ES-I3 (cell line): ENCODE data around the gene GREM2.

ENCODE experiments used
- H3K36me3 ChIP-seq: 2 replicates; pipeline ENCODE4 v1.6.1; 2013; ENCODE audit warnings: mild to moderate bottlenecking, low read length, control low read depth, moderate library complexity; ENCODE audit not compliant: insufficient read depth
- H3K4me1 ChIP-seq: 2 replicates; pipeline ENCODE4 v1.6.1; 2013; ENCODE audit warnings: mild to moderate bottlenecking, control low read depth, low read length; ENCODE audit not compliant: insufficient read depth
- H3K9ac ChIP-seq: 2 replicates; pipeline ENCODE4 v1.6.1; 2013; ENCODE audit warnings: low read depth, mild to moderate bottlenecking, low read length, moderate library complexity
- H3K9me3 ChIP-seq: 2 replicates; pipeline ENCODE4 v1.6.1; 2013; ENCODE audit warnings: mild to moderate bottlenecking, low read length, moderate library complexity; ENCODE audit not compliant: control insufficient read depth, insufficient read depth

Gene GREM2

DNA sequence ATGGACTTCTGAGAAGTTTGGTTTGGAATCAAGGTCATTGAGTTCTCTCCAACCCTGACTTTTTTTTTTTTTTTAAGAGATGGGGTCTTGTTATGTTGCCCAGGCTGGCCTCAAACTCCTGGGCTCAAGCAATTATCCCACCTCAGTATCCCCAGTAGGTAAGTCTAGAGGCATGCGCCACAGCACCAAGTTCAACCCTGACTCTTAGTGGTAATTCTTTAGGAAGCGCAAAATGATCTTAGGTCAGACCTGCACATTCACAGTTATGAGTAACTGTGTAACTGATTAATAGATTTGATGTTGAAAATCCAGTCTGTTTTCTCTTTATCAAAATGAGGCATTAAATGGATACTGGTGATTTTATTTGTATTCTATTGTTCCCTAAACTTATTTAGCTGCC is 95.9 kb downstream of the GREM2 start:
- no peaks in the 10 kb centered on the region for H3K36me3 ChIP-seq
- no peaks in the 10 kb centered on the region for H3K9me3 ChIP-seq
- no peaks in the 10 kb centered on the region for H3K4me1 ChIP-seq
- H3K9ac ChIP-seq = no peak overlapping the region

DNA sequence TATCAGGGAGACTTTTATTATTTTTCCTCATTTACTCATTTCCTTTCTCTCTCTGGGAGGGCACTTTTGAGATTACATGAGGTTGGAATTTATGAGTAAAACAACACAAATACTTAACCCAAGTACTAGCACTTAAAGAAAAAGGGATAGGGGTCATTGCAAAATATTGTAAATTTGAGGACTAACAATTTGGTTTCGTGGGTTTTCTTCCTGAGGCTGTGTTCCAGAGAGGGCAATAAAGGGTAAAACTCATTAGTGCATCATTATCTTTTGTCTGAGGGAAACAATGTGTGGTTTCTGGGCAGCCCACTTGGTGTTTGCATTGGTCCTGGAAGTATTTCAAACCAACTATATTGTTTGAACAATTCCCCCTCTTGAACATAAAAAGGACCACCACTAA is 96.5 kb downstream of the GREM2 start:
- Histone ChIP-seq H3K9ac (no peak overlapping the region), H3K36me3 (no peaks in the 10 kb centered on the region), H3K4me1 (no peaks in the 10 kb centered on the region), H3K9me3 (no peaks in the 10 kb centered on the region)

DNA sequence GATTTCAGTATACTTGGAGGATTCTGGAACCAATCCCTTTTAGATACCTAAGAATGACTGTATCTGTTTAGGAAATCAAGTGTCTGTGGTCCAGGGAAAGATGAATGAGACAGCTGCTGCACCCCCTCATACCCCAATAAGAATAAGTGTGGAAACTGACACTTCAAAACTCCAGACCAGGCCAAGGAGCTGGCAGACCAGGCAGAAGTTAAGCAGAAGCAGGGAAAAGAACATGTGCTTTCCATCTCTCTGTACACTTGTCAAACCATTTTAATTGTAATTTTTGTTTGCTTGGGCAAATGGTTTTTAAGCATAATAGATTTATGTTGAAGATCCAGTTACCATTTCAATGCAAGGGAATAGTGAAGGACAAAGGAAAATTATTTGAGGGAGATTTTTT is 100.2 kb downstream of the GREM2 start:
- no peaks in the 10 kb centered on the region for H3K9me3 ChIP-seq
- H3K36me3 ChIP-seq = no peaks in the 10 kb centered on the region
- no peaks in the 10 kb centered on the region for H3K4me1 ChIP-seq
- H3K9ac ChIP-seq = no peak overlapping the region

DNA sequence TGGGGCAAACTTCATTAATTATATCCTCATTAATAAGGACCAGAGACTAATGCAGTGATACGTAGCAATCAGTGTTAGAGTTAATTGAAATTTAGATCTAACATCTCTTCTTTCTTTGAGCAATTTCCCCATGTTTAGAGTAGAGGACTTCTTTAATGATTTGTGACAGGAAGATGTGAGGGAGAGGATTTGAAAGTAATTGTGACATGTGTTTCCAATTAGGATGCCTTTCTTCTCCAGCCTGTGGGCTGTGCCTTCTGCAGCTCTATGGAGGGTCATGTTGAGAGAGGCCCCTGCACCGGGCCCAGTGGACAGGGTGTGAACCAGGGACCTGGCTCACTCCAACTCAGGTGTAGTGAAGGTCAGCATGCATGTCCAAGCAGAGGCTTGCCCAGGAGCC is 103.0 kb downstream of the GREM2 start:
- H3K9ac ChIP-seq = no peak overlapping the region
- no peaks in the 10 kb centered on the region for H3K36me3 ChIP-seq
- H3K9me3 ChIP-seq = no peaks in the 10 kb centered on the region
- no peaks in the 10 kb centered on the region for H3K4me1 ChIP-seq

DNA sequence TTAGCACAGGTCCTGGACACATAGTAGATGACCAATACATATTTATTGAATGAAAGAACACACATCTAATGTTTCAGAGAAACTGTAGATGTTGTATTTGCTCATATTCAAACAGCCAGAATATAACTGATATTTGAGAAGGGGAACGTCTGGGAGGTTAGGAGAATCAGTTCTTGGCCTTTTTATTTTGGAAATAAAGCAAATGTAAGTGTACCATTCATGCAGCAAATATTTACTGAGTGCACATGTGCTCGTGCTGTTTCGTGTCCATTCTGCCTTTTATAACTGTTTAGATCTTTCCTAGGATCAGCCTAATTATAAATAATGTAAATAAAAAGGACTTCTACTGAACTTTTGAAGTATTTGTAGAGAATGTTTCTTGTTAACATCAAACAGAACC is 103.8 kb downstream of the GREM2 start:
- Histone ChIP-seq H3K4me1 (no peaks in the 10 kb centered on the region), H3K9me3 (no peaks in the 10 kb centered on the region), H3K9ac (no peak overlapping the region), H3K36me3 (no peaks in the 10 kb centered on the region)

DNA sequence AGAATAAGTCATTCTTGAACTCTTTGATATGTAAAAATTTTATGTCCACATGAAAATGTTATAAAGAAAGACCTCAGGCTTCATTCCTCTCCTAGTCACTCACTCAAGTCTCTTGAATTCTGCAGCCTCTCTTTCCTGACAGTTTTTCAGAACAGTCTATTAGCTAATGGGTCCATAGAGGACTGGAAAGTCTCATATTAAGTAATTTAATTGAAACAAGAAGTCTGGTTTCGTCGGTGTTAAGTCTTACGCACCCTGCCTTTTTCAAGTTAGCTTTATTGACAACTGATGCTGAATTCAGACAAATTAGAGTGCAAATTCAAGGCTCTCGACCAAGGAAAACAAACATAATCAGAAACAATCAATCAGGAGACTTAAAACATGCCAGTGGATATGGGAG is 105.8 kb downstream of the GREM2 start:
- H3K9ac ChIP-seq = no peak overlapping the region
- H3K9me3 ChIP-seq = no peaks in the 10 kb centered on the region
- no peaks in the 10 kb centered on the region for H3K4me1 ChIP-seq
- no peaks in the 10 kb centered on the region for H3K36me3 ChIP-seq

DNA sequence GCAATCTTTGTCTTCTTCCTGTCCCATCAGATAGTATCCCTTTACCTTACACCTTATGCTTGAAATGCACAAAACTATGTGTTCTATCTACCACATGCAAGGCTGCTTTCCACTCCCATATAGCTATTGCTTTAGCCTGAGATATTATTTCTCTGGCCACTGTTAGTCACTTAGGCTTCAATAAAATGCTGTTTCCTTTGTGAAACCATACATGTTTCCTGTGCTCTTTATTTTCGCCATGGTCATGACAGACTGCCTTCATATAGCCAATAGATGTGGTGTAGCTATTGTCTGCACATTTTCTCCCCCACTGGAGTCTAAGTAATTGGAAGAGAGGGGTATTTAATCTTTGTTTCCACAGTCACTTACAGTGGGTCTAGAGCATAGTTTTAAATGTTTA is 108.4 kb downstream of the GREM2 start:
- Histone ChIP-seq H3K9ac (no peak overlapping the region), H3K4me1 (peaks cover 9% of the 10 kb centered on the region), H3K36me3 (no peaks in the 10 kb centered on the region; the same call in 1 of the 2 replicates), H3K9me3 (no peaks in the 10 kb centered on the region)

DNA sequence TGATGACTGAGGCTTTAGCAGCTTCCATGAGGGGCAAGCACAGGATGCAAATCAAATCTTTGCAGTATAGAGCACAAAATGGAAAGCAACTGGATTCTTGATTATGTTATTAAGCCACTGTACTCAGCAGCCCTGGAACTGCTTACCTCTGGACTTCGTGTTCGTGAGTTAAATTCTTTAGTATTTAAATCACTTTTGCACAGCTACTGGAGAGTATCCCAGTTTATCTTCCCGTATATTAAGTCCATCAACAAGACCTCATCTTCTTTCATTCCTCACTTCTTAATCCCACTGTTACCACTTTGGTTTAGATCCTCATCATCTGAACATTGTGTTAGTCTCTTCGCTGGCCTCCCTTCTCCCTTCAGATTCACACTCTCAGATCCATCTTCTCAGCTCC is 108.9 kb downstream of the GREM2 start:
- H3K9ac ChIP-seq = no peak overlapping the region

DNA sequence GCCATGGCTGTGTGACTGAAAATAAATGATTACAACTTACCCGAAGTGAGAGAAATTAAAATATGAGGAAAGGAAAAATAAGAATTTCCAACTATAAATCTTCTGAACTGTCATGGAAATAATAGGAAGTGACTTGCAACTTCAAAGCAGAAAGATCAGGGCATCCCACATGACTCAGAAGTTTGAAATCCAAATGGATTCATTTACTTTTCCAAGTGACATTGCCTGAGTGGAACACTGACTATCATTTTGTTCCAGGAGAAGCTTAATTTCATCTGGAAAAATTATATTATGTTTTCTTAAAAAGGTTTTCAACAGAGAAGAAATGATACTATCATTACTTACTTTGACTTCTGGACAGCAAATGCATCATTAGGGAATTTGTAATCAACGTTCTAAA is 110.8 kb downstream of the GREM2 start:
- Histone ChIP-seq H3K9ac (no peak overlapping the region), H3K36me3 (no peaks in the 10 kb centered on the region; the same call in 1 of the 2 replicates), H3K9me3 (no peaks in the 10 kb centered on the region), H3K4me1 (peaks cover 10% of the 10 kb centered on the region)

More for the DNA sequence above, 108.9 kb downstream of the GREM2 start:
- H3K36me3 ChIP-seq = no peaks in the 10 kb centered on the region; the same call in 1 of the 2 replicates
- H3K4me1 ChIP-seq = peaks cover 10% of the 10 kb centered on the region
- H3K9me3 ChIP-seq = no peaks in the 10 kb centered on the region

DNA sequence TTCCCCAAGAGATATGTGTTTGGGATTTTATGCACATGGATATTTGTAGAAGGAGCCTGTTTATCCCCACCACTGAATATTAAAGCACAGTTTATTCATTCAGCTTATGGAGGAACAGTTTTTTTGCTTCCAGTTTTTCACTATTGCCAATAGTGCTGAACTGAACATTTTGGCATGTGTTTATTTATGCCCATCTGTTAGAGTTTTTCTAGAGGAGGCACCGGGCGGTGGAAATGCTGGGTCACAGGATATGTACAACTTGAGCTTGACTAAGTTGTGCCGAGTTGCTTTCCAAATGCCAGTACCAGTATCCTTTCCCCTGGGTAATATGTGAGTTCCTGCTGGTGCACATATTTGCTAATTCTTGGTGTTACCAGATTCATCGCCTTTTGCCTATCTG is 111.3 kb downstream of the GREM2 start:
- Histone ChIP-seq H3K9me3 (no peaks in the 10 kb centered on the region), H3K36me3 (no peaks in the 10 kb centered on the region; the same call in 1 of the 2 replicates), H3K4me1 (peaks cover 10% of the 10 kb centered on the region), H3K9ac (no peak overlapping the region)

DNA sequence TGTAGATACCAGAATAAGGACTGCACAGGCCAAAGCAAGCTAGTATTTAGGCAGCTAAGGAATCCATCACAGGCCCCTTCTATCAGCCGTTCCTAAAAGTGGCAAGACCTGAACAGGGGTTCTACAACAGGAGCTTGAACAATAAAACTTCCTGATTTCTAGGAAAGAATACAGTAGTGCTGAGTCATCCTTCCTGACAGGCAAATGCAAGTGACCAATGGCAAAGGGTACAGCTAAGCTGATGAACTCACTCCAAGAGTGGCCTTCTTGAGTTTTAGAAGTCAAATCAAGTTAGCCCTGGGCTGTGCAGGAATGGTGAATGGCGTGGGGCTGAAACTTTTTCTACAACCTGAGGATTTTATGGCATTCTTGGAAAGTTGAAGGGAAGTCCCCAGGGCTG is 112.9 kb downstream of the GREM2 start:
- Histone ChIP-seq H3K9ac (no peak overlapping the region), H3K4me1 (peaks cover 10% of the 10 kb centered on the region), H3K36me3 (no peaks in the 10 kb centered on the region; the same call in 1 of the 2 replicates), H3K9me3 (no peaks in the 10 kb centered on the region)

DNA sequence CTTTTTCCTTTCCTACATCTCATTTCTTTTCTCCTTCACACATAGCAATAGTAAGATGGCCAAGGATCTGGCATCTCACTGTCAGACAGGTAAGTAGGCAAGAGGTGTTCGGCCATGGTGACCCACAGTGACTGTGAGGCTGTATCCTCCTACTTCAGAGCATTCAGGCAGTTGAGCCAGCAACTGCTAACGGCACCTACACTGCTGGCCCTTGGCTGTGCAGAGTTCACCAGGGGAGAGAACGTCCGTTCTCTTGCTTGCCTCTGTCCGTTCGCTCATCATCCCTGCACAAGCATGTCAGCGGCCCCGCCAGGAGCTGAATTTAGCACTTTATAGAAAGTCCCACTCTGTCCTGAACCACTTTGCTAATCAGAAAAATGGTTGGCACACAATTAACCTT is 113.6 kb downstream of the GREM2 start:
- Histone ChIP-seq H3K9ac (no peak overlapping the region), H3K9me3 (no peaks in the 10 kb centered on the region), H3K4me1 (peaks cover 10% of the 10 kb centered on the region), H3K36me3 (no peaks in the 10 kb centered on the region; the same call in 1 of the 2 replicates)

DNA sequence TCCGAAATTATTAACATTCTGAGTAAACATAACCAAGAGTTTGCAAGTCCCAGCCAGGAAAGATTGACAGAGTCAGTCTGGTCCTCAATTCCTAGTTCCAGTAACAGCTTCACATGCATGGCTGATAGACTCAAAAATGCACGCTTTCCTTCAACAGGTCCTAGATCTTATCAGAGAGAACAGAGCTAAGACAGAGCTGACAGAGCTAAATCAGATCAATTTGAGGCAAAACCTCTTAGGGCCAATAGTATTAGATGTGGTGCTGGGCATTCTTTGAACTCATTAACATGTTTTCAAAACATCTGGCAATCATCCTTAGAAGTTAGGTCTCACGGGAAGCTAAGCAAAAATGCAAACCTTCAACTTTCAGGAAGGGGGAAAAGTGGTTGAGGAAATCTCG is 114.0 kb downstream of the GREM2 start:
- Histone ChIP-seq H3K36me3 (no peaks in the 10 kb centered on the region; the same call in 1 of the 2 replicates), H3K9ac (no peak overlapping the region), H3K9me3 (no peaks in the 10 kb centered on the region), H3K4me1 (peaks cover 10% of the 10 kb centered on the region)

DNA sequence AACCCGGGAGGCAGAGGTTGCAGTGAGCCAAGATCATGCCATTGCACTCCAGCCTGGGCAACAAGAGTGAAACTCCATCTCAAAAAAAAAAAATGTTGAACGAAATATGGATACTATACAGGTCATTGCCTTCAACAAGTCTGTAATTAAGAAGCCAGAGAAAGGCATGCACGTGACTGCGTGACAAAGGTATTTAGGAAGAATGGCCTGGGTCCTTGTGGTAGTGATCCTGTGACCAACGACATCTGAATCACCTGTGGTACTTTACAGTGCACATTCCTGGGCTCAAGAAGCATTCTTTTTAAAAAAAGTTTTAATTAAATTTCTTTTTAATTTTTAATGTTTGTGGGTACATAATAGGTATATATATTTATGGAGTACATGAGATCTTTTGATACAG is 115.0 kb downstream of the GREM2 start:
- Histone ChIP-seq H3K9me3 (no peaks in the 10 kb centered on the region), H3K4me1 (peaks cover 10% of the 10 kb centered on the region), H3K9ac (no peak overlapping the region), H3K36me3 (no peaks in the 10 kb centered on the region; the same call in 1 of the 2 replicates)

DNA sequence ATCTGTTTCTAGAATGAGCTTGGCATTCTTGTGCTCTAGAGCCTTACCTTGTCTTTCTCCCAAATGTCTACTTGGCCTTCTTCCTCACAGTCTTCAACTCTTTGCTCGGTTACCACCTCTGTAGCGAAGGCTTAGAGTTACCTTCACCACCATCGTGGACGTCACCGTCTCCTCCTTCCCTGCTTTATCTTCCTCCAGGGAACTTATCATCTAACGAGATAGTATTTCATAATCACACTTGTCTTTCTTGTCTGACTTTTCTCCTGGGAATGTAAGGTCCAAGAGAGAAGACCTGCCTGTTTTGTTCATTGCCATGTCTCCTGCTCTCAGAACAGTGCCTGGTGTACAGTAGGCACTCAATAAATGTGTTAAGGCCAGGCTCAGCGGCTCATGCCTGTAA is 115.6 kb downstream of the GREM2 start:
- H3K36me3 ChIP-seq = no peaks in the 10 kb centered on the region; the same call in 1 of the 2 replicates
- no peak overlapping the region for H3K9ac ChIP-seq
- H3K9me3 ChIP-seq = no peaks in the 10 kb centered on the region
- peaks cover 15% of the 10 kb centered on the region for H3K4me1 ChIP-seq

DNA sequence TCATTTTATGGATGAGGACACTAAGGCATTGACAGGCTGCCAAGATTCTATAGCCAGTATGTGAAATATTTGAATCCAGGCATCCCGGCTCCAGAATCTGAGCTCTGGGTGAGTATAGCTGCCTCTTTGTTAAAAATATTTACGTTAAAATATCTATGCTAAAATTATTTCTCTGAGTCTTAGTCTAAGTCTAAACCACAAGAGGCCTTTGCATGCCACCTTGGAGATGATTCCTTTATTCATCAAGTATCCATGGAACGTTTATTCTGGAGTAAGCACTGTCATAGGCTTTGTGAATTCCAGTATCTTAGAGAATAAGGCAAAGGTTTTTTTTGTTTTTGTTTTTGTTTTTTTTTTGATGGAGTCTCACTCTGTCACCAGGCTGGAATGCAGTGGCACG is 116.4 kb downstream of the GREM2 start:
- H3K36me3 ChIP-seq = no peaks in the 10 kb centered on the region; the same call in 1 of the 2 replicates
- H3K4me1 ChIP-seq = peaks cover 22% of the 10 kb centered on the region
- no peak overlapping the region for H3K9ac ChIP-seq
- no peaks in the 10 kb centered on the region for H3K9me3 ChIP-seq
